GM12892 (cell line): ENCODE data around the gene SENP1.

ENCODE experiments used
- POLR2A ChIP-seq: IDR thresholded peaks from 2 replicates; pipeline ENCODE4 v1.6.1; 2011; ENCODE audit warnings: low read depth, low read length, control low read depth
- POLR2AphosphoS5 ChIP-seq: IDR thresholded peaks from 2 replicates; pipeline ENCODE4 v1.6.1; 2011; ENCODE audit warnings: low read depth, low read length, control low read depth

GRCh38 chr12:48151103-48151771 is 45.4 kb upstream of the SENP1 start:
- TF ChIP-seq POLR2AphosphoS5 (no peak), POLR2A (no peak)
